NB4 (cell line): ENCODE data around the gene ZNF774.
"Not testable (repeated sequence)": the region's sequence is repeated elsewhere in the genome, so short reads cannot be mapped to it uniquely, and the experiment has no call there.

ENCODE experiments used
- DNase-seq: peaks from one replicate; pipeline ENCODE4 v3.0.0; 2010; ENCODE audit warnings: low read depth
- H3K4me3 ChIP-seq: one replicate; pipeline ENCODE4 v1.5.1; 2011; ENCODE audit warnings: mild to moderate bottlenecking, low read depth, low read length, moderate library complexity
- MYC ChIP-seq: IDR thresholded peaks from 2 replicates; pipeline ENCODE4 v1.6.1; 2011; ENCODE audit warnings: low read depth, low read length
- POLR2A ChIP-seq: IDR thresholded peaks from 2 replicates; pipeline ENCODE4 v1.6.1; 2011; ENCODE audit warnings: mild to moderate bottlenecking; ENCODE audit not compliant: insufficient read length; ENCODE audit errors: extremely low read depth
- TF ChIP-seq, protein P1 (sequence below): IDR thresholded peaks from 2 replicates; pipeline ENCODE4 v1.6.1; 2011; ENCODE audit warnings: low read depth, low read length
- TF ChIP-seq, protein P2 (sequence below): IDR thresholded peaks from one replicate; pipeline ENCODE4 v1.5.1; 2012; ENCODE audit warnings: low read depth, low read length

ZNF774 gene

DNA sequence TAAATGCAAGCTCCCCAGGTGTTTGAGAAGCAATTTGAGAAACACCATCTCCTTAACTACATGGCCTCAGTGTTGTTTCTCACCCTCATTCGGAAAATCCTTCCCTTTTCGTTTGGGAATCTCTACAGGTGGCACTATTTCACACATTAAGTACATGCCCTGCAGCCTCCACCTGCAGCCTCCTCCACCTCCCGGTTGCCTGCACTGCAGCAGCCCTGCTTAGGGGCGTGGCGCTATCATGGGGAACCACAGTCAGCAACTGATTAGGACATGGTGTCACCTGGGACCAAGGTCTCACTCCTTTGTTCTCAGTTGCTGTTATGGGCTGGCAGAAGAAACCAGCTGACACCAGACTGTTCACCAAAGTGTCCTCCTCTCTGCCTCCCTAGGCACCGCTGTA, 11.7 kb upstream of the ZNF774 start:
- no peak for TF ChIP-seq MYC
- no peak for TF ChIP-seq POLR2A
- TF ChIP-seq, protein P1, sequence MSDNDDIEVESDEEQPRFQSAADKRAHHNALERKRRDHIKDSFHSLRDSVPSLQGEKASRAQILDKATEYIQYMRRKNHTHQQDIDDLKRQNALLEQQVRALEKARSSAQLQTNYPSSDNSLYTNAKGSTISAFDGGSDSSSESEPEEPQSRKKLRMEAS: no peak
- TF ChIP-seq, protein P2, sequence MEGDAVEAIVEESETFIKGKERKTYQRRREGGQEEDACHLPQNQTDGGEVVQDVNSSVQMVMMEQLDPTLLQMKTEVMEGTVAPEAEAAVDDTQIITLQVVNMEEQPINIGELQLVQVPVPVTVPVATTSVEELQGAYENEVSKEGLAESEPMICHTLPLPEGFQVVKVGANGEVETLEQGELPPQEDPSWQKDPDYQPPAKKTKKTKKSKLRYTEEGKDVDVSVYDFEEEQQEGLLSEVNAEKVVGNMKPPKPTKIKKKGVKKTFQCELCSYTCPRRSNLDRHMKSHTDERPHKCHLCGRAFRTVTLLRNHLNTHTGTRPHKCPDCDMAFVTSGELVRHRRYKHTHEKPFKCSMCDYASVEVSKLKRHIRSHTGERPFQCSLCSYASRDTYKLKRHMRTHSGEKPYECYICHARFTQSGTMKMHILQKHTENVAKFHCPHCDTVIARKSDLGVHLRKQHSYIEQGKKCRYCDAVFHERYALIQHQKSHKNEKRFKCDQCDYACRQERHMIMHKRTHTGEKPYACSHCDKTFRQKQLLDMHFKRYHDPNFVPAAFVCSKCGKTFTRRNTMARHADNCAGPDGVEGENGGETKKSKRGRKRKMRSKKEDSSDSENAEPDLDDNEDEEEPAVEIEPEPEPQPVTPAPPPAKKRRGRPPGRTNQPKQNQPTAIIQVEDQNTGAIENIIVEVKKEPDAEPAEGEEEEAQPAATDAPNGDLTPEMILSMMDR: no peak
- H3K4me3 ChIP-seq: no peak overlapping the region
- no peak for DNase-seq

DNA sequence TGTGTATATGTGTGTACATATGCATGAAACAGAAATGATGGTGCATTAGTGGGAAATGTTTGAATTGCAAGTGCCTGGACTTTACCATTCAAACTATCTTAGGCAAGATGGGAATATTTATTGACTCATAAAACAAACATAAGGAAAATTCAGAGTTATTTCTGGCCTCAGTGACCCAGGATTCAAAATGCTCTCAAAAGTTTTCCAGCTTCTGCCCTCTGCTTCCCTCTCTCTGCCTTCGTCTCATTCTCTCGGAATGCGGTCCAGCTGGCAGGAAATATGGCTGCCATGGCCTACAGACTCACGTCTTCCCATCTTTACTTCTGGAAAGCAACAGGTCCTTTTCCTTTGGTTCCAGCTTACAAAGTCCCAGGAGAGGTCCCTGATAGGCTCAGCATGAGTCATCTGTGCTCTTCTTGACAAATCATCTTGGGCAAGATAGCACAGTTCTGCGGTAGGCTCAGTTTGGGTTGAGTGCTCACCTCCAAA, 8.7 kb upstream of the ZNF774 start:
- no peak overlapping the region for H3K4me3 ChIP-seq
- DNase-seq: peak; percentile 46
- TF ChIP-seq, protein P1: no peak
- TF ChIP-seq, protein P2: no peak
- TF ChIP-seq POLR2A (no peak), MYC (no peak)

DNA sequence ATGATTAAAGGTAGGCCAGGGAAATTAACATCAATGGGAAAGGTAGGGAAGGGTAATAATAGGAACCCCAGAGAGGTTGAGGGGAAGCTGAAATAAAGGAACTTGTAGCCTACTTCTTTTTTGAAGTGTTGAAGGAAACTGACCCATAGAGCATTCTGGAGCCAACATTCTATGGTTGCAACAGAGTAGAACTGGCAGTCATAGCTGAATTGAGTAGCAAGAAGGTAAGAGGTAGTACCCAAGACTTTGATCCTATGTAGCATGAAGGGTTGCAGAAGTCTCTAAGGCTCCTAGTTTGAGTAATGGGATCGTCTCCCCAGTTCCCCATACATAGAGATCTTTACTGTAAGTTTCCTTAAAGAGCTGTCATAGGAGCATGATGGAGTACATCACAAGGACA, 7.4 kb upstream of the ZNF774 start:
- TF ChIP-seq POLR2A: no peak
- no peak overlapping the region for H3K4me3 ChIP-seq
- no peak for DNase-seq

DNA sequence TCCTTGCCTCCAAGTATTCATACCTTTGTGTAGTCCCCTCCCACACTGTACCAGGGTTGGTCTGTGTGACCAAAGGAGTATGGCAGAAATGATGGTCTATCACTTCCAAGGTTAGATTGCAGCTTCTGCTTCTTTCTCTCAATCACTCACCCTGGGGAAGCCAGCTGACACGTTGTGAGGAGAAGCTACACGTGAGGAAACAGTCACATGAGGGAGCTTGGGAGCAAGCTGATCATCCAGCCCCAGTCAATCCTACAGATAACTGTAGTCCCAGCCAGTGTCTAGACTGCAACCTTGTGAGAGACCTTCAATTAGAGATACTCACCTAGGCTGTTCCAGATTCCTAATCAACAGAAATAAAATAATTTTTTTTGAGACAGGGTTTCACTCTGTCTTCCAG, 6.2 kb upstream of the ZNF774 start:
- TF ChIP-seq MYC (no peak), POLR2A (no peak)
- TF ChIP-seq, protein P1: peak; percentile 42; the same call in 1 of the 2 replicates
- H3K4me3 ChIP-seq: no peak overlapping the region
- DNase-seq: no peak

DNA sequence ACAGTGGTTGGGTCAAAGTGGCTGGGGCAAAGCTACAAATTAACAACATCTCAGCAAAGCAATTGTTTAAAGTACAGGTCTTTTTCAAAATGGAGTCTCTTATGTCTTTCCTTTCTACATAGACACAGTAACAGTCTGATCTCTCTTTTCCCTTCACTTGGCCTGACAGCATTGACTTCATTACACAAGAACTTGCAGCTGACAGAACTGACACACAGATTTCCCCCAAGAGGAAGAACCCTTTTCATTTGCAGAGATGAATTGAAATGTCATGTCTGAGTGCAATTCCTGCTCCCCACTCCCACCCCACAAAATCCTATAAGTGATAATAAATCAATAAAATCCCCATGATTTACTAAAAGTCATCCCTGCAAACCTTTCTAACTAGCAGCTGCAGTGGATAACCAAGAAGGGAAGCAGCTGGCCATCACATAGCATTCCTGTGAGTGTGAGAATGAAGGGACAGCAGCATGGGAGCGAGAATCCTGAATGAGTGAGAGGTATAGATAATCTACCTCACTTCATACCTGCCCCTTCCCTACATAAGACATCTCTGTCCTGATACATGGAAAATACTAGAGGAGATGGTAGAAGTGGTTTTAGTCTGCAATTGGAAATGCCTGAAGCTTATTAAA, 4.5 kb upstream of the ZNF774 start:
- DNase-seq, H3K4me3 ChIP-seq: not testable (repeated sequence)

DNA sequence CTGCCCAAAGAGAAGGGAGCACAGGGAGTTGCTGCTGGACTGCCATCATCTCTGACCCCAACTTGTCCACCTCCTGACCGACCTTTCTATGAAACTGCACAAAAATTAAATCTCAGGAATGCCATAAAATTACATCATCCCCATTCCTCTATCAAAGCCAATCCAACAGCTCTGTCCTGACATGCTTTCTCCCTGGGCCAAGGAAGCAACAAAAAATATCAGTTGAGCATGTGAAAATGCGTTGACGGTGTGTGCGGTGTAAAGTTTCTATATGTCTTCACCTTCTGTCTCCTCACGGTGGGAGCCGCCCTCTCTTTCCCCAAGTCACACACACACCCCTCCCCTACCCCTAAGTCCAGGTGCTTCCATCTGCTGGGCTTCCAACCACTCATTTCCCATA, 3.6 kb upstream of the ZNF774 start:
- TF ChIP-seq, protein P2: no peak
- TF ChIP-seq, protein P1: no peak
- TF ChIP-seq POLR2A: no peak
- TF ChIP-seq MYC: no peak
- DNase-seq: no peak
- H3K4me3 ChIP-seq: no peak overlapping the region

DNA sequence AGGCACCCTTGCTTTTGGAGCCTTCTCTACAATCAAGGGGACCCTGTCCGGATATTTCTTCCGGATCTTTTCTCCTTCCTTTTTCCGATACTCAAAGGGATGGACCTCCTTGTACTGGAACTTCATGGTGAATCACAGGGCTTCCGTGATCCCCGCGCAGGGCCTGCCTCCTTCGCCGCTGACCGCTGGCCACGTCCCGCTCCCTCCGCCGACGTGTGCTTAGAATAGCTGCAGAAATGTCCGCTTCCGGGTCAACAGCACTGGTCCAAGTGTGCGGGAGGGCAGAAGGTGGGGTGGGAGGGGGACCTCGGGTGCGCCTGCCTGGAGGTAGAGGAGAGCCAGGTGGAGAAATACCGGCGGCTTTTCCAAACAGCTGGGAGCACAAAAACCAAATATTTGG, 3.0 kb upstream of the ZNF774 start:
- TF ChIP-seq POLR2A (no peak), MYC (no peak)
- TF ChIP-seq, protein P1: no peak
- TF ChIP-seq, protein P2: no peak
- DNase-seq: no peak
- no peak overlapping the region for H3K4me3 ChIP-seq
